Neural crest cell (in vitro differentiated cells): Measurements from ENCODE around the gene MYOG. TPM values are rescaled to one million over a fixed set of nuclear protein-coding genes. Genes with fewer than 3 reads are reported as not detected.

Experiments used
- DNase-seq: peaks from one replicate; pipeline ENCODE4 v3.0.0; 2021; ENCODE audit warnings: low read depth, mixed read lengths, low spot score
- H3K27ac Mint-ChIP-seq: one replicate; pipeline ENCODE4 v1.8.0; 2021; ENCODE audit warnings: mild to moderate bottlenecking, mixed read lengths; ENCODE audit not compliant: unreplicated experiment
- H3K27me3 Mint-ChIP-seq: 2 replicates; pipeline ENCODE4 v1.8.0; 2021; ENCODE audit warnings: low read depth, mild to moderate bottlenecking, mixed read lengths
- H3K36me3 Mint-ChIP-seq: 2 replicates; pipeline ENCODE4 v1.8.0; 2021; ENCODE audit warnings: low read depth, mild to moderate bottlenecking, mixed read lengths
- H3K4me1 Mint-ChIP-seq: 2 replicates; pipeline ENCODE4 v1.8.0; 2021; ENCODE audit warnings: mixed read lengths
- H3K4me3 Mint-ChIP-seq: one replicate; pipeline ENCODE4 v1.8.0; 2021; ENCODE audit warnings: mild to moderate bottlenecking, mixed read lengths
- H3K9me3 Mint-ChIP-seq: 2 replicates; pipeline ENCODE4 v1.8.0; 2021; ENCODE audit warnings: mixed read lengths
- total RNA-seq: library from RNA; stranded (reverse); gene quantifications from 2 replicates; pipeline ENCODE4 v1.2.1, GENCODE V29; 2021
- TF ChIP-seq, protein P1 (sequence below): fragments of 200-600 bp; sonication (generic); conservative IDR thresholded peaks from 2 replicates; pipeline ENCODE4 v1.5.0; 2021; ENCODE audit warnings: antibody characterized with exemption, mild to moderate bottlenecking

The MYOG gene
- total RNA-seq, 1 donor from 2014 or later = not detected

- Mint-ChIP-seq H3K27me3 (peaks cover 7% of the 10 kb centered on the region), H3K36me3 (no peaks in the 10 kb centered on the region), H3K9me3 (no peaks in the 10 kb centered on the region), H3K4me3 (no peak overlapping the region), H3K27ac (no peak overlapping the region), H3K4me1 (peaks cover 4% of the 10 kb centered on the region)
- TF ChIP-seq, protein P1, sequence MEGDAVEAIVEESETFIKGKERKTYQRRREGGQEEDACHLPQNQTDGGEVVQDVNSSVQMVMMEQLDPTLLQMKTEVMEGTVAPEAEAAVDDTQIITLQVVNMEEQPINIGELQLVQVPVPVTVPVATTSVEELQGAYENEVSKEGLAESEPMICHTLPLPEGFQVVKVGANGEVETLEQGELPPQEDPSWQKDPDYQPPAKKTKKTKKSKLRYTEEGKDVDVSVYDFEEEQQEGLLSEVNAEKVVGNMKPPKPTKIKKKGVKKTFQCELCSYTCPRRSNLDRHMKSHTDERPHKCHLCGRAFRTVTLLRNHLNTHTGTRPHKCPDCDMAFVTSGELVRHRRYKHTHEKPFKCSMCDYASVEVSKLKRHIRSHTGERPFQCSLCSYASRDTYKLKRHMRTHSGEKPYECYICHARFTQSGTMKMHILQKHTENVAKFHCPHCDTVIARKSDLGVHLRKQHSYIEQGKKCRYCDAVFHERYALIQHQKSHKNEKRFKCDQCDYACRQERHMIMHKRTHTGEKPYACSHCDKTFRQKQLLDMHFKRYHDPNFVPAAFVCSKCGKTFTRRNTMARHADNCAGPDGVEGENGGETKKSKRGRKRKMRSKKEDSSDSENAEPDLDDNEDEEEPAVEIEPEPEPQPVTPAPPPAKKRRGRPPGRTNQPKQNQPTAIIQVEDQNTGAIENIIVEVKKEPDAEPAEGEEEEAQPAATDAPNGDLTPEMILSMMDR = no peak
- no peak for DNase-seq
Observed at GRCh38 chr1:203035111-203036000, 50.5 kb downstream of the MYOG start.

DNA sequence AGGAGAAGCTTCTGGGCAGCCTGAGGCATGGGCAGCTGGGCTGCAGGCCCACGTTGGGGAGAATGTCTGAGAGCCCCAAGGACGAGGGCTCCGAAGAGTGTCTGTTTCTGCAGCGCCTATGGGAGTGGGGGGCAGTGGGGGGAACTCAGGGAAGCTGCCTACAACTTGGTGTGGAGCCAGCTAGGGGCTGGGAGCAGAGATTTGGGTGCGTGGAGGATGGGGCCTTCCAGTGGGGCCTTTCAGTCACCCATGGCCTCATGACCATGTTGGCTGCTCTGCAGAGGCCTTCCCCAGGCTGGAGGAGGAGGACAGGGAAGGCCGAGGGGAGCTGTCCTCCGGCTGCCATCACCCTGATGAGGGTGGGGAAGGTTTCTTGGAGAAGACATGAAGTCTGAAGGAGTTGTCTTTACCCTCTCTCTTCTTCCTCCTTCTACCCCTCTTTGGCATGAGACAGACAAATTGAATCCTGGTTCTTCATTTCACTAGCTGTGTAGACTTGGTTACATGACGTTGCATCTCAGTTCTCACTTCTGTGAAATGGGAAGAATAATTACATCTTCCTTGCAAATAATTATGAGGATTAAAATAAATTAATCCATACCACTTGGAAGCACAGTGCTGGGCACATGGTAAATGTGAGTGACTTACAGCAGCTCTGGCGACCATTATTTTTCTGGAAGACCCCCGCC is 51.2 kb downstream of the MYOG start:
- DNase-seq = no peak

GRCh38 chr1:203033917-203034316 is 51.9 kb downstream of the MYOG start:
- H3K4me1 Mint-ChIP-seq = no peaks in the 10 kb centered on the region

More for the DNA sequence above, 51.2 kb downstream of the MYOG start:
- Mint-ChIP-seq H3K27me3 (peaks cover 7% of the 10 kb centered on the region), H3K4me3 (no peak overlapping the region), H3K27ac (no peak overlapping the region), H3K36me3 (no peaks in the 10 kb centered on the region), H3K4me1 (peaks cover 4% of the 10 kb centered on the region), H3K9me3 (no peaks in the 10 kb centered on the region)
- TF ChIP-seq, protein P1 = no peak

DNA sequence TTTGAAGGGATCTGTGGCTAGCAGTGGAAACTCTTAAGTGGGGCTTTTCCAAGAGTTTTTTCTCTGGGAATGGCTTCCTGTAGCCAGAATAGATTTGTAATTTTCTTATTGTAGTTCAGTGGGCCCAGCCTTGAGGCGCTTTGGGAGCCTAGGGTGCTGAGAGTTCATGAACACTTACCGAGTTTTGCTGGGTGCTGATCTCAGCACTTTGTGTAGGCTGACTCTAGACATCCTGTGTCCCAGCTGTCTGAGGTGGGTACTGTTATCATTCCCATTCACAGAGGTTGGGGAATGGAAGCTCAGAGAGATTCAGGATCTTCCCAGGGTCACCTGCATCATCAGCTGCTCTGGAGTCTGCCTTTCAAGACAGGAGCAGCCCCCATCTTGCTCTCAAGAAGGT is 52.5 kb downstream of the MYOG start:
- Mint-ChIP-seq H3K9me3 (no peaks in the 10 kb centered on the region), H3K36me3 (no peaks in the 10 kb centered on the region), H3K4me1 (no peaks in the 10 kb centered on the region), H3K27ac (no peak overlapping the region), H3K4me3 (no peak overlapping the region), H3K27me3 (peaks cover 15% of the 10 kb centered on the region)
- TF ChIP-seq, protein P1 = no peak
- DNase-seq = no peak

More at GRCh38 chr1:203033917-203034316, 51.9 kb downstream of the MYOG start:
- H3K27ac Mint-ChIP-seq = no peak overlapping the region
- H3K4me3 Mint-ChIP-seq = no peak overlapping the region
- no peaks in the 10 kb centered on the region for H3K9me3 Mint-ChIP-seq
- TF ChIP-seq, protein P1 = no peak
- no peaks in the 10 kb centered on the region for H3K36me3 Mint-ChIP-seq
- H3K27me3 Mint-ChIP-seq = peaks cover 9% of the 10 kb centered on the region
- DNase-seq = no peak

Other genes with a start within 250 kb of the MYOG start
- gene RABIF, start 196.9 kb downstream of the MYOG start, total RNA-seq = 13.5 and 14.1 TPM in 2 replicates
- 30.6 and 36.0 TPM in 2 replicates for gene KLHL12, start 158.8 kb downstream of the MYOG start, total RNA-seq
- 40.4 and 42.1 TPM in 2 replicates for gene ADIPOR1, start 127.7 kb downstream of the MYOG start, total RNA-seq
- gene CYB5R1, start 118.8 kb downstream of the MYOG start, total RNA-seq = 25.5 and 26.3 TPM in 2 replicates
- 76.5 and 81.5 TPM in 2 replicates for gene TMEM183A, start 78.6 kb downstream of the MYOG start, total RNA-seq
- 2.6 and 5.0 TPM in 2 replicates for gene PPFIA4, start 59.5 kb downstream of the MYOG start, total RNA-seq
- gene ADORA1, start 41.7 kb upstream of the MYOG start, total RNA-seq = 1.9 and 2.0 TPM in 2 replicates
- gene MYBPH, start 89.8 kb upstream of the MYOG start, total RNA-seq = not detected in 2 replicates
- not detected in 2 replicates for gene CHI3L1, start 100.7 kb upstream of the MYOG start, total RNA-seq
- not detected in 2 replicates for gene CHIT1, start 143.7 kb upstream of the MYOG start, total RNA-seq
- 16.1 and 18.1 TPM in 2 replicates for gene BTG2, start 219.5 kb upstream of the MYOG start, total RNA-seq